ENCODE results near the gene IMPA2.
A peak's percentile ranks its signal among the peaks of the same experiment; 100 is the strongest.
"Not testable (repeated sequence)": the region's sequence is repeated elsewhere in the genome, so short reads cannot be mapped to it uniquely, and the experiment has no call there.

IMPA2 gene

GRCh38 chr18:11981192-11981542 is at the start of gene IMPA2:
TSS of gene IMPA2 (plus strand) at chr18:11981507. CDS start at chr18:11981670, 163 bp downstream.
- DNase-seq (ENCODE audit: low spot score) = no peak
- TF ChIP-seq CTCF (IDR thresholded peaks at IDR 0.05; ENCODE audit: extremely low read depth, missing control alignments) = no peak

GRCh38 chr18:11932393-11932792 is 48.9 kb upstream of the IMPA2 start:
- no peak for DNase-seq (ENCODE audit: low spot score)
- no peak for TF ChIP-seq CTCF (IDR thresholded peaks at IDR 0.05; ENCODE audit: extremely low read depth, missing control alignments)

DNA sequence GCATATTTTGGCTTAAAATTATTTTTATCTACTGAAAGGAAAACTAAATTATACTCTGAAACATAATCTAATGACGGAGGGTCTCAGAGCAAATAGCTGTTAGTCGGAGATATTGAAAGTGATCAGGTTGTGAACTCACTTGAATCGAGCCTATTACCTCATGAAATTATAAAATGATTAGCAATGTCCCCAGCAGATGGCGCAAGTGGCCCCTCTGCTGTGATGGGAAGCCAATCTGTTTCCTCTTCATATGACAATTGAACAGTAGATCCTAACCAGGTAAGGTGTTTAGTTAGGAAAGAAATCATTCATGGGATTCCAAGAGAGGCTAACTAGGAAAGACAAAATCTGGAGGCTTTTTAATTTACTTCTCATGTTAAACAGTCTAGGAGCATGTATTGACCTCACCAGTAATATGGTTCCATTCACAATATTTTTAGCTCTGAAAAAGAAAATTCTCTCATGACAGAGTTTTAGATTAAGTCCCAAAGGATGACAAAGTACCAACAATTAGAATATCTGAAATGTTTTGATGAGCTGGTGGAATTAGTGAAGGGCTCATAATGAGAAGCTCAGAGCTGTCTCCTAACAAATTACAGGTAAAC is 43.3 kb upstream of the IMPA2 start:
- peak; percentile 82 for DNase-seq (ENCODE audit: low spot score)
- peak; percentile 50 for TF ChIP-seq CTCF (IDR thresholded peaks at IDR 0.05; ENCODE audit: extremely low read depth, missing control alignments)

DNA sequence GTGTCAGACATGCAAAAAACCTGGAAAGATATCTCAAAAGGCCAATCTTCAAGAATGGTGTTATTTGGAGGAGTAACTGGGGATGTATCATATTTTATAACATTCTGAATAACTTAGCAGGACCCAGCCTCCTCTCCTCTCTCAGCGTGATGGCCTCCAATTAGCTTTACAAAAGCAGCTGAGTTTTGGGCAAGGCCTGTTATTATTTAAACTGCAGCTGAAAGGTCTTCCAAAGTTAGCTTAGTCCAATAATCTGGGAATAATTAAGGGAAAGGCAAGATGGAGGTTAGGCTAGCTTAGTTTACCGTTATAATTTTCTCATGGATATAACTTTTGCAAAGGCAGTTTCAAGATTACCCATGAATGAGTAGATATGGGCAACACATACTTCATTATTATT is 40.4 kb upstream of the IMPA2 start:
- no peak for DNase-seq (ENCODE audit: low spot score)
- TF ChIP-seq CTCF (IDR thresholded peaks at IDR 0.05; ENCODE audit: extremely low read depth, missing control alignments) = no peak

- no peak for DNase-seq (ENCODE audit: low spot score)
- no peak for TF ChIP-seq CTCF (IDR thresholded peaks at IDR 0.05; ENCODE audit: extremely low read depth, missing control alignments)
Measured at GRCh38 chr18:11943551-11943950, 37.8 kb upstream of the IMPA2 start.

- TF ChIP-seq CTCF (IDR thresholded peaks at IDR 0.05; ENCODE audit: extremely low read depth, missing control alignments) = no peak
- no peak for DNase-seq (ENCODE audit: low spot score)
Measured at GRCh38 chr18:11944252-11944651, 37.1 kb upstream of the IMPA2 start.

DNA sequence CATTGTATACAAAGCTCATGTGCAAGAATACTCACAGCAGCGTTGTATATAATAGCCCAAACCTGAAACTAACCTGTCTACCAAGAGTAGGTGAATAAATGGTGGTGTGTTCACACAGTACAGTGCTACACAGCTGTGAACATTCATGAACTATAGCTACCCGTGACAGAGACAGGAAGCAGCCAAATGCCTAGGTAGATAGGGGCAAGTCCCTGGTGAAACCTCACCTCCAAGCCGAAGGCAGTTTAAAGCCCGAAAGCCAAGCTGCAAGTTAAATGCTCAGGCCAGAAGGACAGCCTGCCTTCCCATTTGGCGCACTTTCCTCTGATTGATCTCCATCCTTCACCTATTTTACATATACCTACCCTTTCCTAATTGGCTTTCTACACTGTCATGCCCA is 36.5 kb upstream of the IMPA2 start:
- TF ChIP-seq CTCF (IDR thresholded peaks at IDR 0.05; ENCODE audit: extremely low read depth, missing control alignments) = no peak
- DNase-seq (ENCODE audit: low spot score) = no peak

DNA sequence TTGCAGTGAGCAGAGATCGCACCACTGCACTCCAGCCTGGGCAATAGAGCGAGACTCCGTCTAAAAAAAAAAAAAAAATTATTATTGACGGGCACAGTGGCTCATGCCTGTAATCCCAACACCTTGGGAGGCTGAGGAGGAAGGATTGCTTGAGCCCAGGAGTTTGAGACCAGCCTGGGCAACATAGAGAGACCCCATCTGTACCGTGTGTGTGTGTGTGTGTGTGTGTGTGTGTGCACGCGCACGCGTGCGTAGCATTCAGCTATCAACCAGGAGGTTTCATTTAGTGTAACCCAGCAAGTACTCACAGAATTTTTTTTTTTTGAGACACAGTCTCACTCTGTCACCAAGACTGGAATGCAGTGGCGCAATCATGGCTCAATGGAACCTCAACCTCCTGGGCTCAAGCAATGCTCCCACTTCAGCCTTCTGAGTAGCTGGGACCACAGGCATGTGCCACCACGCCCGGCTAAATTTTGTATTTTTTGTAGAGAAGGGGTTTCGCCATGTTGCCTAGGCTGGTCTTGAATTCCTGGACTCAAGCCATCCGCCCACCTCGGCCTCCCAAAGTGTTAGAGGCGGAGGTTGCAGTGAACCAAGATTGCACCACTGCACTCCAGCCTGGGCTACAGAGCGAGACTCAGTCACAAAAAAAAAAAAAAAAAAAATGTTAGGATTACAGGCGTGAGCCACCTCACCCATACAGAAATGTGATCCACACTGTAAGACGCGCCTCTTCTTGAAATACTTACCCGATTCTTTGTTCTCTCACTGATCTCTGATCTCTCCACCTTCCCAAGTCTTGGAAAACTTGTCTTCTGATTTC is 35.3 kb upstream of the IMPA2 start:
- DNase-seq (ENCODE audit: low spot score) = not testable (repeated sequence)

All from GM20000 (cell line).